IMR-90 (cell line): Measurements from ENCODE around the gene DNAJC11. TPM values are rescaled to one million over a fixed set of nuclear protein-coding genes. Genes with fewer than 3 reads are reported as not detected.

Experiments used
- ATAC-seq: fragments of 200-7000 bp; cut with Tn5 transposase; 2 replicates; pipeline ENCODE4 v1.9.1; 2020; ENCODE audit warnings: low read depth, mild to moderate bottlenecking, moderate library complexity
- BruUV-seq: library from RNA; stranded (reverse); fragments of 400-500 nt; replicated peaks from 2 replicates; lab custom pipeline; 2021; lab: Mats Ljungman, UMichigan
- CTCF ChIA-PET: fragments of 300-600 bp; formaldehyde crosslinking; extraction: SDS; loops from one replicate; lab custom pipeline; 2021; ENCODE audit warnings: antibody characterized with exemption; lab: Yijun Ruan, JAX
- POLR2A ChIA-PET: fragments of 300-600 bp; sonication (Branson Sonifier 250); formaldehyde crosslinking; loops from one replicate; lab custom pipeline; 2022; ENCODE audit warnings: antibody characterized with exemption; ENCODE audit not compliant: unreplicated experiment; lab: Charles Lee
- DNase-seq: peaks from one replicate; pipeline ENCODE4 v3.0.0; 2013
- H2AFZ ChIP-seq: replicated peaks from 2 replicates; pipeline ENCODE3; 2013; ENCODE audit warnings: low read length, mild to moderate bottlenecking; ENCODE audit not compliant: poor library complexity
- H2AK5ac ChIP-seq: 2 replicates; pipeline ENCODE4 v1.6.1; 2013; ENCODE audit warnings: low read depth, low read length, inconsistent platforms
- H2AK9ac ChIP-seq: replicated peaks from 2 replicates; pipeline ENCODE3; 2013; ENCODE audit warnings: mild to moderate bottlenecking, low read depth, low read length, moderate library complexity; ENCODE audit not compliant: poor library complexity
- H2BK120ac ChIP-seq: 2 replicates; pipeline ENCODE4 v1.6.1; 2013; ENCODE audit warnings: low read depth, low read length, inconsistent platforms
- H2BK15ac ChIP-seq: 3 replicates; pipeline ENCODE4 v1.6.1; 2013; ENCODE audit warnings: low read depth, low read length, inconsistent platforms
- H2BK20ac ChIP-seq: 2 replicates; pipeline ENCODE4 v1.6.1; 2013; ENCODE audit warnings: low read depth, mild to moderate bottlenecking, inconsistent platforms, low read length, moderate library complexity
- H2BK5ac ChIP-seq: 2 replicates; pipeline ENCODE4 v1.6.1; 2013; ENCODE audit warnings: mild to moderate bottlenecking, low read depth, low read length, inconsistent platforms; ENCODE audit not compliant: poor library complexity, severe bottlenecking
- H3K14ac ChIP-seq: replicated peaks from 2 replicates; pipeline ENCODE4 v1.6.1; 2013; ENCODE audit warnings: low read depth, low read length, inconsistent platforms
- H3K18ac ChIP-seq: 2 replicates; pipeline ENCODE4 v1.6.1; 2013; ENCODE audit warnings: low read depth, low read length, control low read depth
- H3K23ac ChIP-seq: 2 replicates; pipeline ENCODE4 v1.6.1; 2013; ENCODE audit warnings: low read depth, low read length, inconsistent platforms
- H3K27ac ChIP-seq: 2 replicates; pipeline ENCODE4 v1.5.1; 2013; ENCODE audit warnings: mild to moderate bottlenecking, control low read depth, low read length; ENCODE audit not compliant: insufficient read depth
- H3K27me3 ChIP-seq: 2 replicates; pipeline ENCODE4 v1.6.1; 2013; ENCODE audit warnings: low read length; ENCODE audit not compliant: control insufficient read depth, insufficient read depth
- H3K36me3 ChIP-seq: 2 replicates; pipeline ENCODE4 v1.6.1; 2013; ENCODE audit warnings: low read length, mixed read lengths; ENCODE audit not compliant: control insufficient read depth, insufficient read depth
- H3K4ac ChIP-seq: 2 replicates; pipeline ENCODE4 v1.6.1; 2013; ENCODE audit warnings: low read depth, low read length, inconsistent platforms
- H3K4me1 ChIP-seq: 2 replicates; pipeline ENCODE4 v1.6.1; 2013; ENCODE audit warnings: low read length, mixed read lengths; ENCODE audit not compliant: control insufficient read depth, insufficient read depth
- H3K4me2 ChIP-seq: 2 replicates; pipeline ENCODE4 v1.6.1; 2013; ENCODE audit warnings: low read depth, mild to moderate bottlenecking, control low read depth, low read length, moderate library complexity
- H3K4me3 ChIP-seq: 2 replicates; pipeline ENCODE4 v1.5.1; 2013; ENCODE audit warnings: low read depth, mild to moderate bottlenecking, control low read depth, low read length, moderate library complexity; ENCODE audit not compliant: insufficient read depth
- H3K56ac ChIP-seq: 2 replicates; pipeline ENCODE4 v1.6.1; 2013; ENCODE audit warnings: low read length, inconsistent platforms; ENCODE audit not compliant: insufficient read depth; ENCODE audit errors: extremely low read depth
- H3K79me1 ChIP-seq, 2 experiments: 2 replicates each; pipeline ENCODE4 v1.6.1; 2013; ENCODE audit warnings: low read length in 2 of 2, inconsistent platforms in 1 of 2, low read depth in 1 of 2
- H3K9ac ChIP-seq: 2 replicates; pipeline ENCODE4 v1.6.1; 2013; ENCODE audit warnings: low read depth, low read length, control low read depth
- H3K9me1 ChIP-seq: 2 replicates; pipeline ENCODE4 v1.6.1; 2013; ENCODE audit warnings: low read length, inconsistent platforms; ENCODE audit not compliant: insufficient read depth
- H3K9me3 ChIP-seq: 2 replicates; pipeline ENCODE4 v1.6.1; 2013; ENCODE audit warnings: low read length; ENCODE audit not compliant: control insufficient read depth, insufficient read depth
- H4K20me1 ChIP-seq: 2 replicates; pipeline ENCODE4 v1.6.1; 2013; ENCODE audit warnings: low read length, inconsistent platforms; ENCODE audit not compliant: insufficient read depth
- H4K5ac ChIP-seq: 2 replicates; pipeline ENCODE4 v1.6.1; 2013; ENCODE audit warnings: mild to moderate bottlenecking, low read depth, low read length, control low read depth
- H4K8ac ChIP-seq, 2 experiments: 2 replicates each; pipeline ENCODE4 v1.6.1; 2013; ENCODE audit warnings: low read depth in 2 of 2, low read length in 2 of 2, control low read depth in 1 of 2, inconsistent platforms in 1 of 2
- H4K91ac ChIP-seq: 2 replicates; pipeline ENCODE4 v1.6.1; 2013; ENCODE audit warnings: low read depth, low read length, inconsistent platforms; ENCODE audit not compliant: insufficient read depth
- BHLHE40 ChIP-seq: fragments of 150-350 bp; IDR thresholded peaks from 2 replicates; pipeline ENCODE4 v1.6.1; 2016; ENCODE audit warnings: mild to moderate bottlenecking, low read depth, low read length
- CHD1 ChIP-seq: IDR thresholded peaks from 2 replicates; pipeline ENCODE4 v1.6.1; 2012; ENCODE audit warnings: low read depth, low read length, improper control_type of control experiment
- CTCF ChIP-seq: conservative IDR thresholded peaks from 2 replicates; pipeline ENCODE4 v1.5.1; 2012; ENCODE audit warnings: mild to moderate bottlenecking, low read depth, low read length, improper control_type of control experiment
- ELK1 ChIP-seq: fragments of 150-350 bp; IDR thresholded peaks from 2 replicates; pipeline ENCODE4 v1.6.1; 2016; ENCODE audit warnings: low read depth, mild to moderate bottlenecking, low read length, moderate library complexity, borderline replicate concordance
- FOS ChIP-seq: fragments of 150-350 bp; IDR thresholded peaks from 2 replicates; pipeline ENCODE4 v1.6.1; 2016; ENCODE audit warnings: low read depth, low read length
- MAFK ChIP-seq: IDR thresholded peaks from 2 replicates; pipeline ENCODE4 v1.6.1; 2012; ENCODE audit warnings: low read depth, low read length, improper control_type of control experiment
- MAZ ChIP-seq: IDR thresholded peaks from 2 replicates; pipeline ENCODE4 v1.6.1; 2012; ENCODE audit warnings: low read depth, mild to moderate bottlenecking, low read length, improper control_type of control experiment, moderate library complexity, borderline replicate concordance
- MXI1 ChIP-seq: IDR thresholded peaks from 2 replicates; pipeline ENCODE4 v1.6.1; 2012; ENCODE audit warnings: low read depth, mild to moderate bottlenecking, low read length, moderate library complexity, borderline replicate concordance
- NFE2L2 ChIP-seq: fragments of 150-350 bp; IDR thresholded peaks from 2 replicates; pipeline ENCODE4 v1.6.1; 2016; ENCODE audit warnings: low read depth, mild to moderate bottlenecking, low read length
- POLR2A ChIP-seq: IDR thresholded peaks from 2 replicates; pipeline ENCODE4 v1.6.1; 2012; ENCODE audit warnings: mild to moderate bottlenecking, low read depth, low read length
- RAD21 ChIP-seq: IDR thresholded peaks from 2 replicates; pipeline ENCODE4 v1.6.1; 2012; ENCODE audit warnings: low read length, improper control_type of control experiment
- RCOR1 ChIP-seq: IDR thresholded peaks from 2 replicates; pipeline ENCODE4 v1.6.1; 2012; ENCODE audit warnings: mild to moderate bottlenecking, low read length, improper control_type of control experiment; ENCODE audit not compliant: insufficient replicate concordance
- RFX5 ChIP-seq: IDR thresholded peaks from 2 replicates; pipeline ENCODE4 v1.8.0; 2012; ENCODE audit warnings: low read depth, mild to moderate bottlenecking, low read length, moderate library complexity
- SMC3 ChIP-seq: fragments of 150-350 bp; IDR thresholded peaks from 2 replicates; pipeline ENCODE4 v1.6.1; 2016; ENCODE audit warnings: low read depth, mild to moderate bottlenecking, antibody characterized with exemption, low read length, moderate library complexity
- USF2 ChIP-seq: fragments of 150-350 bp; IDR thresholded peaks from 2 replicates; pipeline ENCODE4 v1.6.1; 2017; ENCODE audit warnings: mild to moderate bottlenecking, antibody characterized with exemption, low read length, low read depth
- WGBS, 2 experiments: methylation state at CpG; one replicate each; pipeline versions ENCODE4 v1.1.5 to v1.1.7; 2013; ENCODE audit warnings: missing lambda C conversion rate in 2 of 2; ENCODE audit not compliant: insufficient read length in 1 of 2; ENCODE audit errors: extremely low coverage in 2 of 2; 5-methylcytosine and 5-hydroxymethylcytosine counted together
- dilution Hi-C: fragments of 300-500 bp; cut with HindIII; formaldehyde crosslinking; loops from one replicate; pipeline ENCODE4 v1.14.3; 2018; ENCODE audit warnings: low sequenced_read_pairs; ENCODE audit not compliant: unreplicated experiment
- in situ Hi-C: fragments of 300-500 bp; cut with MboI; formaldehyde crosslinking; loops from 3 replicates; pipeline ENCODE4 v1.14.3; 2019; ENCODE audit warnings: low sequenced_read_pairs, inconsistent platforms, mixed read lengths
- intact Hi-C: fragments of 100-400 bp; cut with micrococcal nuclease; formaldehyde crosslinking; loops from 2 replicates; pipeline ENCODE4 v1.10.0; 2022
- polyA plus RNA-seq, 3 experiments: library from polyadenylated mRNA; depleted of rRNA; stranded (reverse); fragments of >200 nt; gene quantifications; 2 replicates each; pipeline ENCODE4 v1.2.3, GENCODE V29; 2012; ENCODE audit warnings: low replicate concordance in 1 of 3
- total RNA-seq: library from RNA; depleted of rRNA; stranded (reverse); fragments of >200 nt; gene quantifications from 2 replicates; pipeline ENCODE4 v1.2.3, GENCODE V29; 2012

Gene DNAJC11
- total and polyA plus RNA-seq, 2 of the 4 experiments (the other 2 are of a cell fraction): 38.7 to 48.5 TPM

GRCh38 chr1:6747674-6748073 lies 46.1 kb upstream of the DNAJC11 start:
- no peaks in the 10 kb centered on the region for H3K36me3 ChIP-seq
- H3K4me3 ChIP-seq: no peak overlapping the region
- H3K56ac ChIP-seq: no peak overlapping the region
- intact Hi-C loops: no loop called here
- H3K9me3 ChIP-seq: no peaks in the 10 kb centered on the region
- H3K14ac ChIP-seq: no peak overlapping the region
- BruUV-seq: no TSS peak
- no peak overlapping the region for H3K27ac ChIP-seq
- no peak for ATAC-seq
- CTCF ChIA-PET: no interaction called here
- no peak overlapping the region for H3K18ac ChIP-seq
- no peak for TF ChIP-seq MXI1
- TF ChIP-seq CTCF: no peak
- TF ChIP-seq MAZ: no peak
- TF ChIP-seq MAFK: no peak
- TF ChIP-seq FOS: no peak
- no peak for TF ChIP-seq NFE2L2
- no peak for TF ChIP-seq RCOR1
- no peak for TF ChIP-seq RAD21
- TF ChIP-seq SMC3: no peak
- TF ChIP-seq BHLHE40: no peak
- TF ChIP-seq RFX5: no peak
- TF ChIP-seq ELK1: no peak
- TF ChIP-seq CHD1: no peak
- no peak for TF ChIP-seq POLR2A
- TF ChIP-seq USF2: no peak
- in situ Hi-C loops: no loop called here
- H2AK5ac ChIP-seq: no peak overlapping the region
- no peak overlapping the region for H4K8ac ChIP-seq
- no peak overlapping the region for H4K91ac ChIP-seq
- no peak overlapping the region for H2AFZ ChIP-seq
- peaks cover 9% of the 10 kb centered on the region for H3K27me3 ChIP-seq
- H3K4ac ChIP-seq: no peak overlapping the region
- peaks cover 0 to 2% of the 10 kb centered on the region in 2 experiments; a peak in 1 of 4 replicates for H3K79me1 ChIP-seq
- H2AK9ac ChIP-seq: no peak overlapping the region
- H4K20me1 ChIP-seq: no peaks in the 10 kb centered on the region
- POLR2A ChIA-PET: no interaction called here
- no peak overlapping the region for H4K5ac ChIP-seq
- H3K9ac ChIP-seq: no peak overlapping the region
- H3K23ac ChIP-seq: no peak overlapping the region
- DNase-seq: no peak
- H3K9me1 ChIP-seq: peaks cover 10% of the 10 kb centered on the region
- no peak overlapping the region for H3K4me2 ChIP-seq
- H2BK5ac ChIP-seq: no peak overlapping the region
- no peak overlapping the region for H2BK120ac ChIP-seq
- H3K4me1 ChIP-seq: peaks cover 8% of the 10 kb centered on the region
- no CpG with 5 or more reads among the region's 2 CpGs for WGBS, 2 experiments
- dilution Hi-C loops: no loop called here
- no peak overlapping the region for H2BK20ac ChIP-seq
- no peak overlapping the region for H2BK15ac ChIP-seq
